GM23248 (cell line): ENCODE data around the gene DGKA.

Source experiments
- EZH2 ChIP-seq: fragments of 200-600 bp; sonication (generic); IDR thresholded peaks from 2 replicates; pipeline ENCODE4 v1.6.1; 2018; ENCODE audit warnings: antibody characterized with exemption, mild to moderate bottlenecking; ENCODE audit not compliant: insufficient read depth, poor library complexity, severe bottlenecking
- EZH2phosphoT487 ChIP-seq: fragments of 200-600 bp; sonication (generic); IDR thresholded peaks from 2 replicates; pipeline ENCODE4 v1.6.1; 2018; ENCODE audit warnings: antibody characterized with exemption, moderate library complexity, mild to moderate bottlenecking, low read depth; ENCODE audit not compliant: insufficient read depth

DNA sequence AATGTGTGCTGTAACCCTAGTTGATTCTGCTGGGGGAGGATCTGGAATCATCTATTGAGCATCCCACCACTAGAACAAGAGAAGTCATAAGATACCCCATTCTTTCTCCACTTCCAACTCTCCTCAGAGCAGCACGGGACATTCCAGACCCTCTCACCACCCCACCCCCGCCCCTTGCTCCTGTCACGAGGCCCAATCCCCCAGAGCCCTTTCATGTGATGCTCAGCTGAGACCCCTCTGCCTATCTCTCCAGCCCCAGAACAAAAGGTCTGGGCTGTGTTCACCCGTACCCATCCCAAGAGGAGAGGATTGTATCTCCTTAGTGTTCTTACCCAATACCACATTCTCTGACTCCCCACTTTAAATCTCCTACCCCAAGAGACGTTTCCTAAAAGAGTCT lies 34.3 kb downstream of the DGKA start:
- TF ChIP-seq EZH2phosphoT487 (no peak), EZH2 (no peak)
